Liver (tissue), 9 donors: ENCODE data around the gene MTRF1. TPM values are rescaled to one million over a fixed set of nuclear protein-coding genes. Genes with fewer than 3 reads are reported as not detected.

ENCODE experiments used
- DNase-seq: peaks from one replicate; pipeline ENCODE4 v3.0.0-alpha.2; 2017; ENCODE audit warnings: low spot score
- H3K27ac ChIP-seq, 2 donors: one replicate each; pipeline ENCODE4 v1.7.0; 2013; ENCODE audit warnings: inconsistent platforms in 2 of 2, low read length in 2 of 2, control low read depth in 1 of 2, low read depth in 1 of 2, mild to moderate bottlenecking in 1 of 2
- H3K27me3 ChIP-seq, 4 donors: one replicate each; pipeline versions ENCODE4 v1.6.1 to v1.7.0; 2013; ENCODE audit warnings: low read length in 3 of 4, inconsistent platforms in 1 of 4, mild to moderate bottlenecking in 1 of 4, moderate library complexity in 1 of 4; ENCODE audit not compliant: control insufficient read depth in 4 of 4, insufficient read depth in 4 of 4
- H3K36me3 ChIP-seq, 4 donors: one replicate each; pipeline versions ENCODE4 v1.6.1 to v1.7.0; 2013; ENCODE audit warnings: low read length in 3 of 4, mild to moderate bottlenecking in 3 of 4, low read depth in 1 of 4, moderate library complexity in 1 of 4; ENCODE audit not compliant: control insufficient read depth in 4 of 4, insufficient read depth in 3 of 4
- H3K4me1 ChIP-seq, 4 donors: one replicate each; pipeline versions ENCODE4 v1.6.1 to v1.7.0; 2013; ENCODE audit warnings: low read length in 3 of 4, mild to moderate bottlenecking in 3 of 4, moderate library complexity in 1 of 4; ENCODE audit not compliant: control insufficient read depth in 4 of 4, insufficient read depth in 4 of 4
- H3K4me3 ChIP-seq, 3 donors: one replicate each; pipeline versions ENCODE4 v1.6.1 to v1.7.0; 2013; ENCODE audit warnings: low read length in 3 of 3, control low read depth in 1 of 3, low read depth in 1 of 3, mild to moderate bottlenecking in 1 of 3
- H3K9ac ChIP-seq, 2 donors: one replicate each; pipeline ENCODE4 v1.7.0; 2013; ENCODE audit warnings: low read length in 2 of 2, mild to moderate bottlenecking in 2 of 2, moderate library complexity in 2 of 2, control low read depth in 1 of 2, low read depth in 1 of 2
- H3K9me3 ChIP-seq, 4 donors: one replicate each; pipeline versions ENCODE4 v1.6.1 to v1.7.0; 2013; ENCODE audit warnings: low read length in 3 of 4; ENCODE audit not compliant: control insufficient read depth in 4 of 4
- EGR1 ChIP-seq, 2 donors: IDR thresholded peaks; 2 replicates each; pipeline ENCODE4 v1.6.1; 2016 to 2018; ENCODE audit warnings: antibody characterized with exemption in 2 of 2, low read depth in 2 of 2
- FOXA1 ChIP-seq: IDR thresholded peaks from 2 replicates; pipeline ENCODE4 v1.6.1; 2016; ENCODE audit warnings: antibody characterized with exemption
- FOXA2 ChIP-seq: IDR thresholded peaks from 2 replicates; pipeline ENCODE4 v1.6.1; 2016; ENCODE audit warnings: antibody characterized with exemption
- GABPA ChIP-seq, 2 donors: IDR thresholded peaks in 1 of 2; conservative IDR thresholded peaks in 1 of 2; 2 replicates each; pipeline ENCODE4 v1.6.1; 2016; ENCODE audit warnings: antibody characterized with exemption in 2 of 2, mild to moderate bottlenecking in 1 of 2, moderate library complexity in 1 of 2
- HNF4A ChIP-seq, 2 donors: conservative IDR thresholded peaks; 2 replicates each; pipeline ENCODE4 v1.6.1; 2016; ENCODE audit warnings: antibody characterized with exemption in 2 of 2, mild to moderate bottlenecking in 2 of 2
- HNF4G ChIP-seq: IDR thresholded peaks from 2 replicates; pipeline ENCODE4 v1.6.1; 2016; ENCODE audit warnings: antibody characterized with exemption
- JUND ChIP-seq, 2 donors: IDR thresholded peaks; 2 replicates each; pipeline ENCODE4 v1.6.1; 2016; ENCODE audit warnings: antibody characterized with exemption in 2 of 2
- NR2F2 ChIP-seq: IDR thresholded peaks from 2 replicates; pipeline ENCODE4 v1.6.1; 2016; ENCODE audit warnings: antibody characterized with exemption
- RAD21 ChIP-seq, 2 donors: IDR thresholded peaks; 2 replicates each; pipeline ENCODE4 v1.6.1; 2016; ENCODE audit warnings: antibody characterized with exemption in 2 of 2, mild to moderate bottlenecking in 2 of 2
- RXRA ChIP-seq, 2 donors: IDR thresholded peaks; 2 replicates each; pipeline ENCODE4 v1.6.1; 2017 to 2018; ENCODE audit warnings: antibody characterized with exemption in 2 of 2, mild to moderate bottlenecking in 1 of 2
- SP1 ChIP-seq: IDR thresholded peaks from 2 replicates; pipeline ENCODE4 v1.6.1; 2018; ENCODE audit warnings: antibody characterized with exemption, mild to moderate bottlenecking
- TAF1 ChIP-seq: conservative IDR thresholded peaks from 2 replicates; pipeline ENCODE4 v1.6.1; 2016; ENCODE audit warnings: antibody characterized with exemption, mild to moderate bottlenecking
- YY1 ChIP-seq: IDR thresholded peaks from 2 replicates; pipeline ENCODE4 v1.6.1; 2016; ENCODE audit warnings: antibody characterized with exemption, mild to moderate bottlenecking
- WGBS: extraction: QIAGEN DNeasy Blood & Tissue Kit; methylation state at CpG from one replicate; pipeline ENCODE4 v1.1.7; 2013; 5-methylcytosine and 5-hydroxymethylcytosine counted together
- polyA plus RNA-seq, 2 donors: library from polyadenylated mRNA; stranded (reverse) in 1 of 2; unstranded in 1 of 2; fragments of 200-250 nt in 1 of 2; fragments of >200 nt in 1 of 2; fragmentation: Nextera tagmentation in 1 of 2; extraction: Ambion mirVana in 1 of 2; gene quantifications; one replicate each; pipeline versions ENCODE4 v1.2.1 to v1.2.3, GENCODE V29; 2013 to 2015
- total RNA-seq, 2 donors: library from RNA; depleted of rRNA; stranded (reverse); fragments of >200 nt; gene quantifications; one replicate each; pipeline ENCODE4 v1.2.3, GENCODE V29; 2014
- TF ChIP-seq, protein P1 (sequence below): fragments of 150-350 bp; IDR thresholded peaks from 2 replicates; pipeline ENCODE4 v1.5.1; 2017; ENCODE audit warnings: improper control_type of control experiment, low read depth, low read length; ENCODE audit not compliant: missing input control
- TF ChIP-seq, protein P2 (sequence below): IDR thresholded peaks from 2 replicates; pipeline ENCODE4 v1.6.1; 2016; ENCODE audit warnings: antibody characterized with exemption
- TF ChIP-seq, protein P3 (sequence below): IDR thresholded peaks from 2 replicates; pipeline ENCODE4 v1.6.1; 2016; ENCODE audit warnings: antibody characterized with exemption, mild to moderate bottlenecking
- TF ChIP-seq, protein P4 (sequence below): IDR thresholded peaks from 2 replicates; pipeline ENCODE4 v1.6.1; 2016; ENCODE audit warnings: antibody characterized with exemption
- TF ChIP-seq, protein P5 (sequence below): IDR thresholded peaks from 2 replicates; pipeline ENCODE4 v1.6.1; 2016; ENCODE audit warnings: antibody characterized with exemption
- donor health status: healthy.
- donor health status: healthy.
- donor health status: healthy.
- donor health status: healthy.
- donor health status: healthy.

Gene MTRF1
- total and polyA plus RNA-seq, 4 donors = 4.9 to 11.0 (median 9.9) TPM

DNA sequence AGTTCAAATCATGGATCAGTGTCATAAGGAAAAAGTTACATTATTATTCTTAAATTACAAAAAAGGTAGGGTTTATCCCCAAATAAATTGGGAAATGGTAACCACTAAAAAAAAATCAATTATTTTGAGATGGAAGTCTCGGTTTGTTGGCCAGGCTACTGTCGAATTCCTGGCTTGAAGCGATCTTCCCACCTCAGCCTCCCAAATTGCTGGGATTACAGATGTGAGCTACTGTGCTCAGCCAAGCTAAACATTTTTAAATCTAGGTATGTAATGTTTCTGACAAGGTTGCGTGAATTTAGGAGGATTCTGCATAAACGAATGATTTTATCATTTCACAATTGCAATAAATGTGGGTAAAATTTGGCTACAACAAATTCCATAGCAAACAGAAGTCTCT is 49.7 kb upstream of the MTRF1 start:
- no peaks in the 10 kb centered on the region for H3K36me3 ChIP-seq
- no peak overlapping the region for H3K9ac ChIP-seq
- peaks cover 0 to 30% (median 7%) of the 10 kb centered on the region in 4 donors for H3K4me1 ChIP-seq
- WGBS = 61% methylated on average over 5 of the region's 5 CpGs
- no peak for DNase-seq
- no peaks in the 10 kb centered on the region for H3K27me3 ChIP-seq
- H3K27ac ChIP-seq = no peak overlapping the region
- no peak overlapping the region for H3K4me3 ChIP-seq
- TF ChIP-seq TAF1 (no peak), FOXA1 (no peak), NR2F2 (no peak), YY1 (no peak), FOXA2 (no peak), HNF4G (no peak), RAD21 (IDR thresholded peaks at IDR 0.05) (no peak), RXRA (IDR thresholded peaks at IDR 0.05) (no peak), GABPA (IDR thresholded peaks at IDR 0.05 in 1 of 2, conservative IDR thresholded peaks at IDR 0.05 in 1 of 2) (no peak), SP1 (no peak), EGR1 (IDR thresholded peaks at IDR 0.05; ENCODE audit: low read depth in 2 of 2) (no peak), HNF4A (conservative IDR thresholded peaks at IDR 0.05) (no peak), JUND (IDR thresholded peaks at IDR 0.05) (no peak)
- TF ChIP-seq, protein P1, sequence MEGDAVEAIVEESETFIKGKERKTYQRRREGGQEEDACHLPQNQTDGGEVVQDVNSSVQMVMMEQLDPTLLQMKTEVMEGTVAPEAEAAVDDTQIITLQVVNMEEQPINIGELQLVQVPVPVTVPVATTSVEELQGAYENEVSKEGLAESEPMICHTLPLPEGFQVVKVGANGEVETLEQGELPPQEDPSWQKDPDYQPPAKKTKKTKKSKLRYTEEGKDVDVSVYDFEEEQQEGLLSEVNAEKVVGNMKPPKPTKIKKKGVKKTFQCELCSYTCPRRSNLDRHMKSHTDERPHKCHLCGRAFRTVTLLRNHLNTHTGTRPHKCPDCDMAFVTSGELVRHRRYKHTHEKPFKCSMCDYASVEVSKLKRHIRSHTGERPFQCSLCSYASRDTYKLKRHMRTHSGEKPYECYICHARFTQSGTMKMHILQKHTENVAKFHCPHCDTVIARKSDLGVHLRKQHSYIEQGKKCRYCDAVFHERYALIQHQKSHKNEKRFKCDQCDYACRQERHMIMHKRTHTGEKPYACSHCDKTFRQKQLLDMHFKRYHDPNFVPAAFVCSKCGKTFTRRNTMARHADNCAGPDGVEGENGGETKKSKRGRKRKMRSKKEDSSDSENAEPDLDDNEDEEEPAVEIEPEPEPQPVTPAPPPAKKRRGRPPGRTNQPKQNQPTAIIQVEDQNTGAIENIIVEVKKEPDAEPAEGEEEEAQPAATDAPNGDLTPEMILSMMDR = no peak
- TF ChIP-seq, protein P2, sequence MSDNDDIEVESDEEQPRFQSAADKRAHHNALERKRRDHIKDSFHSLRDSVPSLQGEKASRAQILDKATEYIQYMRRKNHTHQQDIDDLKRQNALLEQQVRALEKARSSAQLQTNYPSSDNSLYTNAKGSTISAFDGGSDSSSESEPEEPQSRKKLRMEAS = no peak
- TF ChIP-seq, protein P3, sequence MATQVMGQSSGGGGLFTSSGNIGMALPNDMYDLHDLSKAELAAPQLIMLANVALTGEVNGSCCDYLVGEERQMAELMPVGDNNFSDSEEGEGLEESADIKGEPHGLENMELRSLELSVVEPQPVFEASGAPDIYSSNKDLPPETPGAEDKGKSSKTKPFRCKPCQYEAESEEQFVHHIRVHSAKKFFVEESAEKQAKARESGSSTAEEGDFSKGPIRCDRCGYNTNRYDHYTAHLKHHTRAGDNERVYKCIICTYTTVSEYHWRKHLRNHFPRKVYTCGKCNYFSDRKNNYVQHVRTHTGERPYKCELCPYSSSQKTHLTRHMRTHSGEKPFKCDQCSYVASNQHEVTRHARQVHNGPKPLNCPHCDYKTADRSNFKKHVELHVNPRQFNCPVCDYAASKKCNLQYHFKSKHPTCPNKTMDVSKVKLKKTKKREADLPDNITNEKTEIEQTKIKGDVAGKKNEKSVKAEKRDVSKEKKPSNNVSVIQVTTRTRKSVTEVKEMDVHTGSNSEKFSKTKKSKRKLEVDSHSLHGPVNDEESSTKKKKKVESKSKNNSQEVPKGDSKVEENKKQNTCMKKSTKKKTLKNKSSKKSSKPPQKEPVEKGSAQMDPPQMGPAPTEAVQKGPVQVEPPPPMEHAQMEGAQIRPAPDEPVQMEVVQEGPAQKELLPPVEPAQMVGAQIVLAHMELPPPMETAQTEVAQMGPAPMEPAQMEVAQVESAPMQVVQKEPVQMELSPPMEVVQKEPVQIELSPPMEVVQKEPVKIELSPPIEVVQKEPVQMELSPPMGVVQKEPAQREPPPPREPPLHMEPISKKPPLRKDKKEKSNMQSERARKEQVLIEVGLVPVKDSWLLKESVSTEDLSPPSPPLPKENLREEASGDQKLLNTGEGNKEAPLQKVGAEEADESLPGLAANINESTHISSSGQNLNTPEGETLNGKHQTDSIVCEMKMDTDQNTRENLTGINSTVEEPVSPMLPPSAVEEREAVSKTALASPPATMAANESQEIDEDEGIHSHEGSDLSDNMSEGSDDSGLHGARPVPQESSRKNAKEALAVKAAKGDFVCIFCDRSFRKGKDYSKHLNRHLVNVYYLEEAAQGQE = no peak
- TF ChIP-seq, protein P4, sequence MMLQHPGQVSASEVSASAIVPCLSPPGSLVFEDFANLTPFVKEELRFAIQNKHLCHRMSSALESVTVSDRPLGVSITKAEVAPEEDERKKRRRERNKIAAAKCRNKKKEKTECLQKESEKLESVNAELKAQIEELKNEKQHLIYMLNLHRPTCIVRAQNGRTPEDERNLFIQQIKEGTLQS = no peak
- TF ChIP-seq, protein P5, sequence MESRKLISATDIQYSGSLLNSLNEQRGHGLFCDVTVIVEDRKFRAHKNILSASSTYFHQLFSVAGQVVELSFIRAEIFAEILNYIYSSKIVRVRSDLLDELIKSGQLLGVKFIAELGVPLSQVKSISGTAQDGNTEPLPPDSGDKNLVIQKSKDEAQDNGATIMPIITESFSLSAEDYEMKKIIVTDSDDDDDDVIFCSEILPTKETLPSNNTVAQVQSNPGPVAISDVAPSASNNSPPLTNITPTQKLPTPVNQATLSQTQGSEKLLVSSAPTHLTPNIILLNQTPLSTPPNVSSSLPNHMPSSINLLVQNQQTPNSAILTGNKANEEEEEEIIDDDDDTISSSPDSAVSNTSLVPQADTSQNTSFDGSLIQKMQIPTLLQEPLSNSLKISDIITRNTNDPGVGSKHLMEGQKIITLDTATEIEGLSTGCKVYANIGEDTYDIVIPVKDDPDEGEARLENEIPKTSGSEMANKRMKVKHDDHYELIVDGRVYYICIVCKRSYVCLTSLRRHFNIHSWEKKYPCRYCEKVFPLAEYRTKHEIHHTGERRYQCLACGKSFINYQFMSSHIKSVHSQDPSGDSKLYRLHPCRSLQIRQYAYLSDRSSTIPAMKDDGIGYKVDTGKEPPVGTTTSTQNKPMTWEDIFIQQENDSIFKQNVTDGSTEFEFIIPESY = no peak
- no peaks in the 10 kb centered on the region for H3K9me3 ChIP-seq
